H54 (cell line): Measurements from ENCODE around the gene PSMC1.
A peak's percentile ranks its signal among the peaks of the same experiment; 100 is the strongest.

Experiments
- DNase-seq: peaks from one replicate; pipeline ENCODE4 v3.0.0; 2011; ENCODE audit warnings: low spot score, mixed read lengths; ENCODE audit not compliant: insufficient read length
- FAIRE-seq: peaks from 3 replicates; lab custom pipeline; 2011; peaks lifted over from hg19 to GRCh38; lab: Jason Lieb, UNC
- POLR2A ChIP-seq: IDR thresholded peaks from 2 replicates; pipeline ENCODE4 v1.6.1; 2011; ENCODE audit warnings: low read depth, mild to moderate bottlenecking, low read length

PSMC1 gene

GRCh38 chr14:90301668-90302090 lies 45.3 kb downstream of the PSMC1 start:
- DNase-seq (peak; percentile 47), FAIRE-seq (peak; percentile 86)
- no peak for TF ChIP-seq POLR2A

DNA sequence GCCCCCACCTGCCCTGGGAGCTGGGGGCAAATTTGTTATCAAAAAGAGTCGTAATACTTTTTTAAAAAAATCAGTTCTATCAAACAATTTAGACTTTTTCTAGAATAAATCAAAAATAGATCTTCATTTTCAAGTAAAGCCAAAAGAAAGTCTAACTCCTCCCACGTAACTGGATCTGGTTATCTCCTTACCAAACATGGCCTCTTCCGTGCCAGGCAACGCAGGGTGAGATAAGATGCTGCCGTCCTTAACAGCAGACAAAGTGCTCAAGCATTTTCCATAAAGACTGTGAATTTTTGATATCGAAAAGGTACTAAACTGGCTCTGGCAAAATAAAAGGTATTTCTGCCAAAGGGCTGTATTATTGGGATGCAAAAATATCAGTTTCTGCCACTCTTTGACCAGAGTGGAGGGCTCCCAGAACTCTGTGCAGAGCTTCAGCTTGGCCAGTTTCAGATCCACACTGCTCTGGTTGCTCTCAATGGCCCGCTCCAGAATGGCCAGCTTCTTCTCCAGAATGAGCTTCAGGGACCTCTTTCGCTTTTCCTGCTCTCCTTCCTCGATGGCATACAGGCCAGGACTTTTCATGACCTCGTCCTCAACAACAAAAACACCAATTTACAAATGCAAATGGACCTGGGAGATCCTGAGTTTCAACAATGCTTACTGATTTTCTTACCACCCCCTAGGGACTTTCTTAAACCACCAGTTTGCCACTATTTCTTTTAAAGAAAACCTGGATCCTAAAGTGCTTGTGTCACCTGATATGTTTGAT lies 46.4 kb downstream of the PSMC1 start:
- DNase-seq, result no peak
- FAIRE-seq, result no peak
- TF ChIP-seq POLR2A, result no peak

DNA sequence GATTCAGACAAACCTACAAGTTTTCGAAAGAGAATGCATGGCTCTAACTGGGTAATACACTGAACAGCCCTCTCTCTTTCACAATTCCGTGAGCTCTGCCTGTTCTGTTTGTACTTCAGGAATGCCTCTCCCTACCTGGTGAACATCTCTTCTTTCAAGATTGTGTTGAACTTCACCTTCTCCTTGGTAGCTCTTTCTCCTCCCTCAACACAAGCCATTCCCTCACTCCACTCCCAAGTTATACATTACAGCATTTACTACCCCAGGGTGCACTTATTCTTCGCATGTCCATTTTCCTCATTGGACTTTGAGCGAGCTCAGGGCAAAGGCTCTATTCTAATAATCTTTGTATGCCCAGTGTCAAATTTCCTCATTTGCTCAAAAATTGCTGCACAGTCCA lies 47.1 kb downstream of the PSMC1 start:
- no peak for FAIRE-seq
- TF ChIP-seq POLR2A, result no peak
- DNase-seq, result no peak

- TF ChIP-seq POLR2A, result no peak
- DNase-seq (no peak), FAIRE-seq (no peak)
These were observed 48.1 kb downstream of the PSMC1 start for GRCh38 chr14:90304502-90304901.

DNA sequence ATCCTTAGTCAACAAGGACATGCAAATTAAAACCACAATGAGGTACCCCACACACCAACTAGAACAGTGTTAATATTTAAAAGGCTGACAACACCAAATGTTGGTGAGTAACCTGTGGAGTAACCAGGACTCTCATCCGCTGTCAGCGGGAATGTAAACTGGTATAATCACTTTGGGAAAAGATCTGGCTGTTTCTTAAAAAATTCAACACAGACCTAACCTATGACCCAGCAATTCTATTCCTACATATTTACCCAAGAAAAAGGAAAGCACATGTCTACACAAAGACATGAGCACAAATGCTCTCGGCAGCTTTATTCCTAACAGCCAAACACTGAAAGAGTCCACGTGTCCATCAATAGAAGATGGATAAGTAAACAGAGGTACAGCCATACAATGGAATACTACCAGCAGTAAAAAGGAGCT lies 48.8 kb downstream of the PSMC1 start:
- FAIRE-seq, result no peak
- DNase-seq, result no peak
- no peak for TF ChIP-seq POLR2A

DNA sequence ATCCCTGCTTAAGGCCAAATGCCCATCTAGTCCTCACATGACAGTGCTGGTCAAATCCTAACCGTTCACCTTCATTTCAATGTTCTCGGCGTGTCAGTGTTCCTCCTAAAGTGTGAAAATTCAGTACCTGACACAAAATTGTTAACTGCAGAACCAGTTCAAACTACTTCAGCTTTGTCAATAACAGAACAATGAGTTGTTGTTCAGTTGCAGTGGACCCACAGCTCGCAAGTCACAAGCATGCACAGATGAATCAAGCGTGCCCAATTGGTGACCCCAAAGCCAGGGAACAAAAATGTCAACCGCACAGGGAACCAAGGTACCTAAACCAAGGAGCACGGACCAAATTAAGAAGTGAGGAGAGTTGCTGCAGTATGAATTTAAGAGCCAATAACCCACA lies 52.2 kb downstream of the PSMC1 start:
- no peak for FAIRE-seq
- TF ChIP-seq POLR2A, result no peak

GRCh38 chr14:90317286-90317685 lies 60.9 kb downstream of the PSMC1 start:
- DNase-seq (no peak), FAIRE-seq (no peak)
- no peak for TF ChIP-seq POLR2A

More for the DNA sequence above, 52.2 kb downstream of the PSMC1 start:
- no peak for DNase-seq

DNA sequence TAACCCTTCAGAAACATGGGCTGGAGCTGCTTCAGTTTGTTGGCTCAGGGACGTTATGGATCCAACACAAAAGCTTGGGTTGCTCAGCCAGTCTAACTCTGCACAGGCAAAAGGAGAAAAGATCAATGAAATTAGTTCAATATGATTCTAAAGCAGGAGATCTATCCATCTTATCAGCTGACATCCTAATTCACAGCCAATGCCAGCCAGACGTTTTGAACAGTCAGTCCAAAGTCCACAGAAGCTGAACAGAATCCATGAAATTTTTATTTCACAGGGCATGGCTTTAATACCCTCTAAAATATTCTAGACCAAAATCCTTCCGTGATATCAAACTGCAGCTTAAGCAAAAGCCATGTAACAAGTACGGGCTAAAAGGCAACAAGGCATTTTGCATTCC lies 61.7 kb downstream of the PSMC1 start:
- FAIRE-seq, result no peak
- no peak for TF ChIP-seq POLR2A
- DNase-seq, result no peak

DNA sequence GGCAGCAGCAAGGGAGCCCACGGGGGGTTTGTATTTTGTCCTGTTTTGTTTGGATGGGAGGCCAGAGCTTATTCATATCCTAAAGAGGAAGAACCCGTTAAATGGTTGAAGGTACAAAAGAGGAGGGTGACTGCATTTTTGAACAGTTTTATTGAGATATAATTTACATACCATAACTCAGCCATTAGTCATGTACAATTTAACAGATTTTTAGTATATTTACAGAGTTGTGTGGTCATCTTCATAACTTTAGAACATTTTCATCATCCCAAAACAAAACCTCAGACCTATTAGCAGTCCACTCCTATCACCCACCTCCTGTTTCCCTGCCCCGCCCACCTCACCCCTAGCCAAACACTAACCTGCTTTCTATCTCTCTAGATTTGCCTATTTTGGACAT lies 62.8 kb downstream of the PSMC1 start:
- no peak for TF ChIP-seq POLR2A
- no peak for FAIRE-seq
- DNase-seq, result no peak

DNA sequence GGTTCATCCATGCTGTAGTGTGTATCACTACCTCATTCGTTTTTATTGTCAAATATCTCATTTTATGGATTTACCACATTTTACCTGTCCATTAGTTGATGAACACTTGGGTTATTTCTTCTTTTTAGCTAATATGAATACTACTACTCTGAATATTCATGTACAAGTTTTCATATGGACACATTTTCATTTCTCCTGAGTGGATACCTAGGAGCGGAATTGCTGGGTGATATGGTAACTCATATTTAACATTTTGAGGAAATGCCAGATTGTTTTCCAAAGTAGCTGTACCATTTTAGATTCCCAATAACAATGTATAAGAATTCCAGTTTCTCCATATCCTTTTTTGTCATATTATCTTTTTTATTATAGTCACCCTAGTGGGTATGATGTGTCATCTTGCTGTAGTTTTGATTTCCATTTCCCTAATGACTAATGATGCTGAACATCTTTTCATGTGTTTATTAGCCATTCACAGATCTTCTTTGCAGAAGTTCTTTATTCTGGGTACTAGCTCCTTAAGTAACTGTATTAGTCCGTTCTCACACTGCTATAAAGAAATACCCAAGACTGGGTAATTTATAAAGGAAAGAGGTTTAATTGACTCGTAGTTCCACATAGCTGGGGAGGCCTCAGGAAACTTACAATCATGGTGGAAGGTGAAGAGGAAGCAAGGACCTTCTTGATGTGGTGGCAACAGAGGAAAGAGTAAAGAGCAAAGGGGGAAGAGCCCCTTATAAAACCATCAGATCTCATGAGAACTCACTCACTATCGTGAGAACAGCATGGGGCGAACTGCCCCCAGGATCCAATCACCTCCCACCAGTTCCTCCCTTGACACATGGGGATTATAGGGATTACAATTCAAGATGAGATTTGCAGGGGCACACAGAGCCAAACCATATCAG lies 63.5 kb downstream of the PSMC1 start:
- FAIRE-seq (peak; percentile 6), DNase-seq (no peak)
- TF ChIP-seq POLR2A, result no peak

DNA sequence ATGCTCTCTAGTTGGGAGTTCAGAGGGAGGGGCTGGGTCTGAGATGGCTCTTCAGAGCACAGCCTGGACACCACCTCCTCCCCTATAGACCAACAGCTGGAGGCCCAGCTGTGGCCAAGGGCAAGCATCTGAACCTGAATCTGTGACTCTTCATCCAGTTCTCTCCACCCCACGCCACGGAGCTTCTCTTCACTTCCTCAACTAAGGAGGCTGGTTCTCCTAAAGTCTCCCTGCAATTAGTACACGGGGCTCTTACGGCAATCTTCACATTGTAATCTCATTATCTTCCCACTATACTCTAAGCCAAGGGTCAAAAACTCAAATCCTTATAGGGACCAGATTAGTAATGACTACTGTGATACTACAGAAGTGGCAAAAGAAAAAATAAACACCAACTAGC lies 65.5 kb downstream of the PSMC1 start:
- no peak for FAIRE-seq
- no peak for TF ChIP-seq POLR2A
- no peak for DNase-seq
